GM12892 (cell line): ENCODE data around the gene SLC6A6.

ENCODE experiments used
- DNase-seq: peaks from one replicate; pipeline ENCODE4 v3.0.0; 2011; ENCODE audit not compliant: insufficient read length
- FAIRE-seq: peaks from 2 replicates; lab custom pipeline; 2011; peaks lifted over from hg19 to GRCh38; lab: Jason Lieb, UNC
- POLR2A ChIP-seq: IDR thresholded peaks from 2 replicates; pipeline ENCODE4 v1.6.1; 2011; ENCODE audit warnings: low read depth, low read length, control low read depth
- POLR2AphosphoS5 ChIP-seq: IDR thresholded peaks from 2 replicates; pipeline ENCODE4 v1.6.1; 2011; ENCODE audit warnings: low read depth, low read length, control low read depth
- TAF1 ChIP-seq: IDR thresholded peaks from 2 replicates; pipeline ENCODE4 v1.6.1; 2011; ENCODE audit warnings: low read depth, mild to moderate bottlenecking, control low read depth, low read length, borderline replicate concordance

Gene SLC6A6

DNA sequence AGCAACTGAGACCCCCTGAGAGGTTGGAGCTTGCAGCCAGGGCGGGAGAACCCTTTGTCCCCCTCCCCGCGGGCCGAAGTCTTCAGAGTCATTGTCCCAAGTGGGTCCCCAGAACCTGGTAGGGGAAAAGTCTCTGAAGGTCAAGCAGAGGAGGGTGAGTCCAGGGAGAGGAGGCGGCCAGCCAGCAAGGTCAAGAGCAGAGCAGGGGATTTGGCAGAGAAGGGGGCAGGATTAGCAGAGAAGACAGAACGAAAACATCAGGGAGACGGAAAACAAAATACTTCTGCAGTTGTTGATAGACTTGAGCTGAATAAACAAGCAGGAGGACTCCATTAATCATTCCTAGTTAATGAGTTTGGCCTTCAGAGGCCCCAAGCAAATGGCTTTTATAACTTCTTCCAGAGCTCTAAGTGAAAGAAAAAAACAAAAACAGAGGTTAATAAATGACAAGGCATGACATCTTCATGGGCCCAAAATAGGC is 71.0 kb downstream of the SLC6A6 start:
- TF ChIP-seq POLR2A, result no peak
- no peak for TF ChIP-seq POLR2AphosphoS5
- TF ChIP-seq TAF1, result no peak
- FAIRE-seq, result no peak
- no peak for DNase-seq

DNA sequence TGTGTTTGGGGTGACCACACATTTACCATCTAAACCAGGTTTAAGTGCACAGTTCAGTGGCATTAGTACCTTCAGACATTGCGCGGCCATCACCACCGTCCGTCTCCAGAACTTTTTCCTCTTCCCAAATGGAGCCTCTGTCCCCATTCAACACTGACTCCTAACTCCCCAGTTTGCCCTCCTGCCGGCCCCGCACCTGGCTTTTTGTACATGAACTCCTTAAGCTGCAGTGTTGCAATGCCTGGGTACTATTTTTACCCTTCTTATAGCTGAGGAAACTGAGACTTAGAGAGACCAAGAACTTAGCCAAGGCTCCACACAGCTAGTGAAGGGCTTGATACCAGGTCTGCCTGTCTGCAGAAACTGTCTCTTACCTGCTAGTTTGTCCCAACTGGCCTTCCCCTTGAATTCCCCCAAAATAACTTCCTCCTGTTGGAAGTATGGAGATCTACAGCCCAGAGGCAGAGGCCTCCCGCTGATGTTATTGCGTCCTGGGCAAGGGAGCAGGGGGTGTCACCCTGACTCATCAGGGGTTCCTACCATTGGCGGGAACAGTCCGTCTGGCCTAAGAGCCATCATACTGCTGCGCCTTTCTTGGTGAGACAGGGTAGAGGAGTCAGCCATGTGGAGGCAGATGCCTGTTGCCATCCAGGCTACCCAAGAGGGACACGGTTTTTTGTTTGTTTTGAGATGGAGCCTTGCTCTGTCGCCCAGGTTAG is 72.1 kb downstream of the SLC6A6 start:
- no peak for TF ChIP-seq POLR2A
- TF ChIP-seq TAF1, result no peak
- no peak for TF ChIP-seq POLR2AphosphoS5
- FAIRE-seq (no peak), DNase-seq (no peak)

DNA sequence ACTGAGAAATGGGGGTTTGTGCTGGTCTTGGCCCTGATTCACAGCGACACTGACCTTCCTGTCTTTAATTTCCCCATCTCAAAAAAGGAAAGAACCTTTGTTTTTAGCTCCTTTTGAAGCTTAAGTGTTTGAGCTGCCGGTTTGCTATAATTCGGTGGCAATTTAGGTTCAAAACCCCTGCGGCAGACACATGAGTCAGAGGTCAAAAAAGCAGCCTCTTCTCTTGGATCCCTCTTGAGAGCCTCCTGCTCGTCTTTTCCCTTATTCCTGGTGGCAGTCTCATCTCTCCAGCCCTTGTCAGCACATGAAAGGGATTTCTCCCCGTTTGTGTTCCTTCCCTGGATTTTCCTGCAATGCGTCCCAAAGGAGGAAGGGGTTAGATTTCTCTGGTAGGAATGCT is 73.2 kb downstream of the SLC6A6 start:
- FAIRE-seq (no peak), DNase-seq (no peak)
- no peak for TF ChIP-seq POLR2A

DNA sequence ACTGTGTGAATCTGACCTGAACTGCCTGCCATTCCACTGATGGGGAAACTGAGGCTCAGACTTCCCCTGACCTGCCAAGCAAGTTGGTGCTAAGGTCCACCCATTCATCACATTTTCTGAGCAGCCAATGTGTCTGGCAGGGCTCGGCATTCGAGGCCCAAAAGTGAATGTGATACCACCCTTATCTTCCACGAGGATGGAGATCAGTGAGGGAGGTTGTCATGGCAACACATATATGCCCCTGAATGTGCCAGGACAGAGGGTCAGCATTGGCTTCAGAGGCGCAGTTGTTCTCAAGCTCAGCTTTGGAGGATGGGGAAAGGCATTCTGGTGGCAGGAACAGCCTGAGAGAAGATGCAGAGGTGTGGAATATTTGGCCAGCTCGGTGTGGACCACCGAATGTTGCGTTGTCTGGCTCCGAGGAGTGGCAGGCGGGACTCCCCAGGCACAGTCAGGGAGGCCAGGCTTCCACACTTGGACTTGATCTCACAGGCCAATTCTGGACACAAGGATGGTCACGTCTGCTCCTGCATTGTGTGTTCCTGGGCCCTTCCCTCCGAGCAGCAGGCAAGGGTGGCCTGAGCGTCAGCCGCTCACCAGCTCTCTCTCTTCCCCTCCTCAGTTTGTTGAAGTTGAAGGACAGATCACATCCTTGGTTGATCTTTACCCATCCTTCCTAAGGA is 74.3 kb downstream of the SLC6A6 start:
- TF ChIP-seq TAF1 (no peak), POLR2A (no peak), POLR2AphosphoS5 (no peak)
- FAIRE-seq (no peak), DNase-seq (no peak)

DNA sequence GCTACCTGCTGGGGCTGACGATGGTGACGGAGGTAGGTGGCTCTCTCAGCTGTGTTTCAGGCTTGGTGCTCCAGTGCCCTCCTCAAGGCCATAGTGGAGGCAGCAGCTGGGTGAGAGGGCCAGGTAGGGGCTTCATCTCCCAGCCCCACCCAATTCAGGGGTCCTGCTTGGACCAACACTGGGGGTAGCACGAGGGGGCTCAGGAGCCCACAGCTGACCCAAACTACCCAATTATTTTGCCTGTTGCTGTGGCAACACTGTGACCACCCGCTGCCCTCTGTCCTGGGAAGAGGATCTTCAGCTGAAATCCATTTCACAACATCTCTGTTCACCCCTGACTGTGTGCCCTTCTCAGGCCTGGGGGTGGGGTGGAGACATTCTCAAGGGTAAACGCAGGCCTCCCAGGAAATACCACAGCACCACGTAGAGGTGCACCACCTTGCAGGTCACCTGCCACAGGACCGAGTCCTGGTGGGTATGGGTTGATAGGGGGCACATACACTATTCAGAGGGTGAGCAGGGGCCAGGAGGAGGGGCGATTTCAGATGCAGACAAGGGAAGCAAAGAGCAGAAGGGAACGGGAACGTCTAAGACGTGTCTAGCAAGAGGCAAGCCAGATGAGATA is 75.0 kb downstream of the SLC6A6 start:
- FAIRE-seq (no peak), DNase-seq (no peak)
- TF ChIP-seq POLR2A (no peak), POLR2AphosphoS5 (no peak), TAF1 (no peak)

DNA sequence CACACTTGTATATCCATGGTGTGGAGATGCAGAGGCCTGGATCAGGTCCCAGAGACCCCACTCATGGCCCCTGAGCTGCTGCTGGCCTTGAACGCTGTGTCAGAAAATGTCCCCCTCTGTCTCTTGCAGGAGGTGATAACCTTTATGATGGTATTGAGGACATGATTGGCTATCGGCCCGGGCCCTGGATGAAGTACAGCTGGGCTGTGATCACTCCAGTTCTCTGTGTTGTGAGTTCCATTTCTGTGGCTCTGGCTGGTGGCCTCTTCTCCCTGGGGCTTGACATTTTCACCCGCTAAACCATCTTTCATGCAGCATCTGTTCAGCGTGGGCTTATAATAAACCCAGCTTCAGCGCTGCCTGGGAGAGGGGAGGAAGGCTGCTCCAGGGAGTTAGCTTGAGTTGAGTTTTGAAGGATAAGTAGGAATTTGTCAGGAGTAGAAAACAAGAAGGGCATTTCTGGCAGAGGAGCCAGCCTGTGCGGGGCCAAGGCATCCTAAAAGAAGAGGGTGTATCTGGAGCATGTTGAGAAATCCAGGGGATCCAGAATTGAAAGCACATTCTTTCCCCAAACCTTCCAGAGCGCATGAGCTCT is 76.6 kb downstream of the SLC6A6 start:
- FAIRE-seq (no peak), DNase-seq (no peak)
- no peak for TF ChIP-seq POLR2A
- no peak for TF ChIP-seq POLR2AphosphoS5
- TF ChIP-seq TAF1, result no peak

DNA sequence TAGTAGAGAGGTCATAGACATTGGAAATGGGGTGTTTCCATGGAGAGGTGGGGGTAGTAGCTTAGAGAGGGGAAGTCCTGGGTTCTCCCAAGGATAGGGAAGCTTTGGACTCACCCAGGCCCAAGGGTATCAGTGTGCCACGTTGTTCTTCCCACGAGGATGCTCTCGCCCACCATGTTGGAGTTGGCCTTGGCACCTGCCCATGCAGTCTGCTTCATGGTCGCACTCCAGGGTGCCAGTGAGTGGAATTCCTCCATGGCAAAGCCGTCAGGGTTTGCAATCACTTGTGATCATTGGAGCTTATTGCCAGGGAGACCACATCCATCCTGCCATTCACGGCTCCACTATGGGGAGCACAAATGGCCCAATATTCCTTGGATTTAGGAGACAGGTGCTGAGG is 77.2 kb downstream of the SLC6A6 start:
- no peak for FAIRE-seq
- no peak for TF ChIP-seq POLR2A
- no peak for TF ChIP-seq POLR2AphosphoS5
- TF ChIP-seq TAF1, result no peak
- DNase-seq, result no peak

DNA sequence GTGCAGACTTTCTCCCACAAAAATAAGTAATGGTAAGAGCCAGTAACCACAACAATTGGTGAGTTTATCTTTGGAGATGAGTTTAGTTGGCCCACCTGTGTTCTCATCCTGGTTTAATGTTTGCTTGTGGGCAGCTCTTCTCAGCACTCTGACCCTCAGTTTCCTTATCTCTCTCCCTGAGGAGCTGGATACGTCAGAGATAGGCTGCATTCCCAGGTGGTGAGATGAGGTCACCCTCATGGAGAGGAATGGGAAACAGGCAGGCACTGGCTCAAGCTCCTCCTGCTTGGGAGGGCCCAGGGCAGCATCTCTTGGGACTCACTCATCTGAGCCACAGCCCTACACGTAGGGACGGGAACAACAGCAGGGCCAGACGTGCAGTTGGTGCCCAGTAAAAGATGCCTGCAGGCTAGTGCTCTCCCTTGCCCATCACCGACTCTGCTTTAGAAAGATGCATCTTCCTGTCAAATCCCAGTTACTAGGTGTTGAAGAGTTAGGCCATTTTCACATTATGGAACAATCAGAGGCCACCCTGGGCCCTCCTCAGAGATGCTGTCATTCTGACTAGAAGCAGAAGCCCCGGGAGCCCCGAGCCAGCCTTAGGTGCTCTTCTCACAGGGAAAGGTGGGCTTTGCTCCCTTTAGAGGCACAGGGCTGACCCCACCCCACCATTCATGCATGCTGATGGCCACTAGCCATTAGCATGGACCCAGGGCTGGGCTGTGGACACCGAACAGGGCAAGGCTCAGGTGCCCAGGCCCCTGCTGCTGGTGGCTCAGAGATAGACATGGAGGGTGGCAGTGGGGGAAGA is 78.0 kb downstream of the SLC6A6 start:
- TF ChIP-seq TAF1 (no peak), POLR2AphosphoS5 (no peak), POLR2A (no peak)
- DNase-seq, result no peak
- no peak for FAIRE-seq

DNA sequence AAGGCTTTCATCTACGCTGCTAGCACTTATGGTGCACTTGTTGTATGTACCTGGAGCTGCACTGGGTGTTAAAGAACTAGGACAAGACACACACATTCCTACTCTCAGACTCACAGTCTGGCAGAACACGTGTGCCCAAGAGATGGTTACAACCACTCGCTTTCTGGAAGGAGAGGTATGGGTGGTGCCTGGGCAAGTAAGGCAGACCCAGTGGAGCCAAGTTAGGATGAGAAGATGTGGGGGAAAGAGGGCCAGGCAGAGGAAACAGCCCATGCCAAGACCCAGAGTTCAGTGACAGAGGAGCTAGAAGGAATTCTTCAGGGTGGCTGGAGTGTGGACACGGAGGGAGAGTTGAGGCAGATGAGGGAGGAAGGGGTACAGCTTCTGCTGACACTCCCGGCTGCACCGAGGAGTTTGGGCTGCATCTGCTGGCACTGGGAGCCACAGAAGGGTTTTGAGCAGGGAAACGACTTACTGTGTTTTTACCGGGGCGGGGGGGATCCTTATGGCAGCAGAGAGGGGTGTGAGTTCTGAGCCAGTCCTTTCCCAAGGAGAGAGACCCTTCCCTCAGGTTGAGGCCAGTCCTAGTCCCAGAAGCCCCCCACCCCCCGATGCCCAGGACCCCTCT is 78.7 kb downstream of the SLC6A6 start:
- DNase-seq, result no peak
- TF ChIP-seq TAF1, result no peak
- TF ChIP-seq POLR2A, result no peak
- no peak for TF ChIP-seq POLR2AphosphoS5
- FAIRE-seq, result no peak

DNA sequence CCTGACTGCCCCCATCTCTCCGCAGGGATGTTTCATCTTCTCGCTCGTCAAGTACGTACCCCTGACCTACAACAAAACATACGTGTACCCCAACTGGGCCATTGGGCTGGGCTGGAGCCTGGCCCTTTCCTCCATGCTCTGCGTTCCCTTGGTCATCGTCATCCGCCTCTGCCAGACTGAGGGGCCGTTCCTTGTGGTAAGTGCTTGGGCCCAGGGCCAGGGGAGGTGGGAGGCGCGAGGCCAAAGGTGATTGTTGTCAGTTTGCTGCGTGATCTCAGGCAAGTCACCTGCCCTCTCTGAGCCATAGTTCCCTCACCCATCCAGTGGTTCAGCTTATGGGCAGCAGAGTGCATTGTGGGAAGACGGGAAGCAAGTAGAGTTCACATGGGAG is 79.2 kb downstream of the SLC6A6 start:
- no peak for TF ChIP-seq POLR2A
- TF ChIP-seq TAF1, result no peak
- no peak for TF ChIP-seq POLR2AphosphoS5
- no peak for DNase-seq
- no peak for FAIRE-seq

DNA sequence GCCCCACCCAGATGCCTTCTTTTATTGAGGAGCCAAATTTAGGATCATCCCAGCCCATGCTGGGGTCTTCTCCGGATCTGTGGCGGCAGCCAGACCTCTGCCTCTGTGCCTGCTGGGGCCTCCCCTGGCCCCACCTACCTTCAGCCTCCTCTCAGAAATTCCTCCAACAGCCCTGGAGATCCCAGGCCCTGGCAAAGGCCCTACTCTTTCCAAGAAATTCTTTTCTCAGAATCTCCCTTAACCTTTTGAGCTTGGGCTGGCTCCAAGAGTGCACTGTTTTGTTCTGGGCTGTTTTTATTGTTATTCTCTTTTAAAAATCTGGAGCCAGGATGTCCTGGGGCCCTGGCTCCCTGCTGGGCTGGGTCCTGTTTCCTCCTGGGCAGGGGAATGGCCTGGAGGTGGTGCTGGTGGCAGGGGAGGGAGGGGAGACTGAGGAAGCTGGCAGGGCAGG is 79.9 kb downstream of the SLC6A6 start:
- no peak for TF ChIP-seq POLR2AphosphoS5
- no peak for DNase-seq
- no peak for FAIRE-seq
